ENCODE measurements around the gene TEX14. TPM values are rescaled to one million over a fixed set of nuclear protein-coding genes. Genes with fewer than 3 reads are reported as not detected.

The TEX14 gene
- total and polyA plus RNA-seq, 10 of the 15 experiments (the other 5 are each of a cell fraction or from before 2014, with no cell fraction given), result 0.15 to 1.3 (median 0.66) TPM

GRCh38 chr17:58630883-58631522 is 60.8 kb downstream of the TEX14 start (continued):
- no peak; the same call in 1 of the 2 replicates for TF ChIP-seq YY1 (IDR thresholded peaks at IDR 0.05; ENCODE audit: low read depth, low read length)
- no peak; the same call in 1 of the 2 replicates for TF ChIP-seq PKNOX1 (IDR thresholded peaks at IDR 0.05)
- TF ChIP-seq CBFB (IDR thresholded peaks at IDR 0.05; ENCODE audit: low read depth), result no peak
- TF ChIP-seq ASH2L (IDR thresholded peaks at IDR 0.05; ENCODE audit: borderline replicate concordance, low read depth), result no peak
- no peak for TF ChIP-seq CHD2 (IDR thresholded peaks at IDR 0.05; ENCODE audit: borderline replicate concordance, low read depth, low read length)
- no peak; the same call in 1 of the 2 replicates for TF ChIP-seq KAT2A (conservative IDR thresholded peaks at IDR 0.05; ENCODE audit: control insufficient read depth, low read depth, low read length)
- TF ChIP-seq CEBPZ (IDR thresholded peaks at IDR 0.05; ENCODE audit: low read depth, low read length), result no peak
- no peak; a peak in 1 of 4 replicates for TF ChIP-seq CEBPB (IDR thresholded peaks at IDR 0.05; ENCODE audit: borderline replicate concordance in 1 of 2, low read depth in 2 of 2, low read length in 2 of 2)
- 0 out of 2 replicates have a peak, but pooled peaks have one; percentile 38 for TF ChIP-seq MXI1 (IDR thresholded peaks at IDR 0.05; ENCODE audit: low read depth, low read length)
- no peak for TF ChIP-seq USF1 (IDR thresholded peaks at IDR 0.05; ENCODE audit: borderline replicate concordance, extremely low read length, insufficient read depth, low read depth, low read length)
- no peak for TF ChIP-seq E2F4 (IDR thresholded peaks at IDR 0.05; ENCODE audit: low read depth, low read length)
- TF ChIP-seq POLR2A (IDR thresholded peaks at IDR 0.05; ENCODE audit: low read depth, low read length), result peak; percentile 95
- TF ChIP-seq RAD21 (IDR thresholded peaks at IDR 0.05; ENCODE audit: insufficient read depth, low read depth, low read length), result no peak
- TF ChIP-seq IKZF1 (conservative IDR thresholded peaks at IDR 0.05), result no peak; the same call in none of the 2 replicates
- no peak for TF ChIP-seq SUZ12 (IDR thresholded peaks at IDR 0.05; ENCODE audit: unreplicated experiment)
- peak; percentile 39 for TF ChIP-seq SMARCA5 (IDR thresholded peaks at IDR 0.05)
- TF ChIP-seq CREM (IDR thresholded peaks at IDR 0.05; ENCODE audit: low read depth), result no peak
- no peak for TF ChIP-seq MLLT1 (IDR thresholded peaks at IDR 0.05)
- no peak for TF ChIP-seq ELK1 (IDR thresholded peaks at IDR 0.05; ENCODE audit: low read depth, low read length)

Data from GM12878 (cell line).